Transverse colon (tissue), 4 donors: ENCODE results near the gene FAM43B. TPM values are rescaled to one million over a fixed set of nuclear protein-coding genes. Genes with fewer than 3 reads are reported as not detected.

Source experiments
- DNase-seq: peaks from one replicate; pipeline ENCODE4 v3.0.0-alpha.2; 2019
- H3K27ac ChIP-seq, 4 donors: fragments of 200-600 bp; sonication (generic); 2 replicates each; pipeline ENCODE4 v1.5.1; 2016 to 2018; ENCODE audit warnings: inconsistent platforms in 4 of 4
- H3K27me3 ChIP-seq: fragments of 200-600 bp; sonication (generic); 2 replicates; pipeline ENCODE4 v1.5.1; 2017; ENCODE audit warnings: inconsistent platforms
- H3K36me3 ChIP-seq, 4 donors: fragments of 200-600 bp; sonication (generic); 2 replicates each; pipeline ENCODE4 v1.5.1; 2017 to 2019; ENCODE audit warnings: inconsistent platforms in 4 of 4
- H3K4me1 ChIP-seq, 4 donors: fragments of 200-600 bp; sonication (generic); 2 replicates each; pipeline ENCODE4 v1.5.1; 2017 to 2020; ENCODE audit warnings: inconsistent platforms in 4 of 4
- H3K4me3 ChIP-seq, 4 donors: fragments of 200-600 bp; sonication (generic); 1 replicate in 1 of 4; 2 replicates in 3 of 4; pipeline versions ENCODE4 v1.5.1 to v1.6.1; 2017 to 2019; ENCODE audit warnings: inconsistent platforms in 4 of 4
- H3K9me3 ChIP-seq, 2 donors: fragments of 200-600 bp; sonication (generic); 2 replicates each; pipeline ENCODE4 v1.5.1; 2017 to 2019; ENCODE audit warnings: inconsistent platforms in 2 of 2
- CTCF ChIP-seq, 5 experiments: fragments of 200-600 bp in 3 of 5; fragments of 450-650 bp in 2 of 5; sonication (generic) in 3 of 5; IDR thresholded peaks; 1 replicate in 2 of 5; 2 replicates in 3 of 5; pipeline ENCODE4 v1.5.1; 2016 to 2017; ENCODE audit warnings: antibody characterized with exemption in 5 of 5, inconsistent platforms in 3 of 5, mild to moderate bottlenecking in 2 of 5, moderate library complexity in 1 of 5
- EP300 ChIP-seq: sonication (generic); formaldehyde crosslinking; IDR thresholded peaks from one replicate; pipeline ENCODE4 v1.6.1; 2017; ENCODE audit warnings: antibody characterized with exemption, low read depth
- POLR2A ChIP-seq: fragments of 450-650 bp; IDR thresholded peaks from one replicate; pipeline ENCODE4 v1.6.1; 2016; ENCODE audit warnings: antibody characterized with exemption, mild to moderate bottlenecking, moderate library complexity
- POLR2AphosphoS5 ChIP-seq, 3 donors: sonication (generic); formaldehyde crosslinking; IDR thresholded peaks; one replicate each; pipeline ENCODE4 v1.6.1; 2016; ENCODE audit warnings: antibody characterized with exemption in 3 of 3
- WGBS, 2 donors: methylation state at CpG; one replicate each; pipeline ENCODE4 v1.1.5; 2018; ENCODE audit warnings: low coverage in 1 of 2; 5-methylcytosine and 5-hydroxymethylcytosine counted together
- in situ Hi-C, 4 donors: fragments of 200-750 bp; cut with MboI; loops; one replicate each; pipeline versions ENCODE4 v1.15.0 to v1.15.1; 2017; ENCODE audit warnings: low sequenced_read_pairs in 3 of 4, low pct_ligation_motif_present in 1 of 4, low pct_unique_long_range_greater_than_20kb in 1 of 4
- intact Hi-C: fragments of 100-400 bp; cut with DNase I; formaldehyde crosslinking; loops from one replicate; pipeline ENCODE4 v1.15.1; 2023; ENCODE audit warnings: low total_unique reads
- total RNA-seq, 4 donors: library from RNA; depleted of rRNA; stranded (reverse); fragments of >200 nt; gene quantifications; one replicate each; pipeline ENCODE4 v1.1.0, GENCODE V29; 2016

The FAM43B gene
- total RNA-seq, 4 donors from 2014 or later = not detected

- H3K4me3 ChIP-seq = no peak overlapping the region
- no peaks in the 10 kb centered on the region for H3K36me3 ChIP-seq
- H3K9me3 ChIP-seq = no peaks in the 10 kb centered on the region
- TF ChIP-seq POLR2AphosphoS5 (IDR thresholded peaks at IDR 0.05) (no peak), EP300 (no peak), CTCF (IDR thresholded peaks at IDR 0.05) (no peak), POLR2A (no peak)
- no peak overlapping the region for H3K27ac ChIP-seq
- H3K4me1 ChIP-seq = no peaks in the 10 kb centered on the region
- 51 to 58% methylated on average over 7 of the region's 7 CpGs for WGBS, 2 donors
- H3K27me3 ChIP-seq = peaks cover 52% of the 10 kb centered on the region
- intact Hi-C loops (no loop called here), in situ Hi-C loops (loop anchor here in 3 of 4 donors (10.0 to 25.0 kb wide), 2 partner anchors 107 to 684 kb away; partner anchors contain the start of gene PINK1 (in 2 of the 3))
- DNase-seq = no peak
Observed at GRCh38 chr1:20528221-20528620, 24.2 kb upstream of the FAM43B start.

- Histone ChIP-seq H3K4me1 (no peaks in the 10 kb centered on the region), H3K27me3 (peaks cover 61% of the 10 kb centered on the region), H3K9me3 (no peaks in the 10 kb centered on the region), H3K36me3 (no peaks in the 10 kb centered on the region), H3K27ac (no peak overlapping the region), H3K4me3 (no peak overlapping the region)
- WGBS, 2 donors = 28 to 43% methylated on average over 5 to 8 of the region's 8 CpGs
- TF ChIP-seq POLR2A (no peak), EP300 (no peak), POLR2AphosphoS5 (IDR thresholded peaks at IDR 0.05) (no peak), CTCF (IDR thresholded peaks at IDR 0.05) (no peak)
- in situ Hi-C loops = loop anchor here in 1 of 4 donors (25.0 kb wide), 1 partner anchor 682 kb away; no protein-coding TSS in a partner anchor
- intact Hi-C loops = no loop called here
- no peak for DNase-seq
Observed at GRCh38 chr1:20530306-20530705, 22.1 kb upstream of the FAM43B start.

GRCh38 chr1:20530901-20531300 is 21.5 kb upstream of the FAM43B start:
- in situ Hi-C loops = loop anchor here in 1 of 4 donors (25.0 kb wide), 1 partner anchor 681 kb away; no protein-coding TSS in a partner anchor
- TF ChIP-seq POLR2AphosphoS5 (IDR thresholded peaks at IDR 0.05) (no peak), POLR2A (no peak), CTCF (IDR thresholded peaks at IDR 0.05) (no peak)
- no peaks in the 10 kb centered on the region for H3K9me3 ChIP-seq
- no peak overlapping the region for H3K27ac ChIP-seq
- H3K27me3 ChIP-seq = peaks cover 65% of the 10 kb centered on the region
- no peaks in the 10 kb centered on the region for H3K36me3 ChIP-seq
- intact Hi-C loops = no loop called here
- H3K4me1 ChIP-seq = no peaks in the 10 kb centered on the region
- 76 to 90% methylated on average over 2 to 6 of the region's 6 CpGs for WGBS, 2 donors
- H3K4me3 ChIP-seq = no peak overlapping the region
- DNase-seq = no peak

- Histone ChIP-seq H3K27ac (no peak overlapping the region), H3K27me3 (peaks cover 61% of the 10 kb centered on the region), H3K4me3 (no peak overlapping the region), H3K4me1 (no peaks in the 10 kb centered on the region), H3K36me3 (no peaks in the 10 kb centered on the region), H3K9me3 (no peaks in the 10 kb centered on the region)
- in situ Hi-C loops = loop anchor here in 1 of 4 donors (25.0 kb wide), 1 partner anchor 679 kb away; no protein-coding TSS in a partner anchor
- intact Hi-C loops = no loop called here
- TF ChIP-seq POLR2A = no peak
- TF ChIP-seq CTCF (IDR thresholded peaks at IDR 0.05) = no peak
- no peak for TF ChIP-seq POLR2AphosphoS5 (IDR thresholded peaks at IDR 0.05)
- TF ChIP-seq EP300 = no peak
- no peak for DNase-seq
- 56 to 64% methylated on average over 2 to 4 of the region's 4 CpGs for WGBS, 2 donors
Observed at GRCh38 chr1:20533635-20534034, 18.7 kb upstream of the FAM43B start.
